PC-3 (cell line): ENCODE results near the gene ABHD14A. TPM values are rescaled to one million over a fixed set of nuclear protein-coding genes. Genes with fewer than 3 reads are reported as not detected.

Experiments used
- ATAC-seq: fragments of 200-7000 bp; cut with Tn5 transposase; 2 replicates; pipeline ENCODE4 v1.9.1; 2020; ENCODE audit warnings: mild to moderate bottlenecking, moderate library complexity
- BruUV-seq: library from RNA; stranded (reverse); fragments of 400-500 nt; replicated peaks from 2 replicates; lab custom pipeline; 2021; lab: Mats Ljungman, UMichigan
- CTCF ChIA-PET: fragments of 300-600 bp; sonication (Branson Sonifier 250); formaldehyde crosslinking; loops from one replicate; lab custom pipeline; 2022; ENCODE audit warnings: antibody characterized with exemption; lab: Charles Lee
- POLR2A ChIA-PET: fragments of 300-600 bp; sonication (Branson Sonifier 250); formaldehyde crosslinking; loops from one replicate; lab custom pipeline; 2022; ENCODE audit warnings: antibody characterized with exemption; ENCODE audit not compliant: unreplicated experiment; lab: Charles Lee
- DNase-seq: peaks from one replicate; pipeline ENCODE4 v3.0.0-alpha.2; 2015
- H2AFZ ChIP-seq: fragments of 300-600 bp; sonication (generic); 2 replicates; pipeline ENCODE4 v1.6.0; 2016; ENCODE audit warnings: antibody characterized with exemption, low read length
- H3F3A ChIP-seq: fragments of 300-600 bp; sonication (generic); one replicate; pipeline ENCODE4 v1.6.0; 2017; ENCODE audit warnings: antibody characterized with exemption, low read length, control low read depth, mild to moderate bottlenecking; ENCODE audit not compliant: unreplicated experiment
- H3K27ac ChIP-seq: fragments of 300-600 bp; sonication (generic); 2 replicates; pipeline ENCODE4 v1.5.1; 2016; ENCODE audit warnings: mild to moderate bottlenecking, low read length
- H3K27me3 ChIP-seq: fragments of 300-600 bp; sonication (generic); 2 replicates; pipeline ENCODE4 v1.6.1; 2016; ENCODE audit warnings: low read length, mixed read lengths
- H3K36me3 ChIP-seq: fragments of 300-600 bp; sonication (generic); 2 replicates; pipeline ENCODE4 v1.6.1; 2016; ENCODE audit warnings: low read depth, mixed run types, low read length, mixed read lengths
- H3K4me1 ChIP-seq: fragments of 300-600 bp; sonication (generic); 2 replicates; pipeline ENCODE4 v1.5.1; 2016; ENCODE audit warnings: low read length; ENCODE audit not compliant: insufficient read depth
- H3K4me2 ChIP-seq: fragments of 300-600 bp; sonication (generic); 2 replicates; pipeline ENCODE4 v1.6.0; 2016; ENCODE audit warnings: low read length
- H3K4me3 ChIP-seq: fragments of 300-600 bp; sonication (generic); 2 replicates; pipeline ENCODE4 v1.5.1; 2016; ENCODE audit warnings: mild to moderate bottlenecking, low read length, mixed read lengths
- H3K79me2 ChIP-seq: fragments of 300-600 bp; sonication (generic); 2 replicates; pipeline ENCODE4 v1.6.1; 2017; ENCODE audit warnings: low read length, mixed read lengths
- H3K9ac ChIP-seq: fragments of 300-600 bp; sonication (generic); 2 replicates; pipeline ENCODE4 v1.6.0; 2016; ENCODE audit warnings: mild to moderate bottlenecking, low read length
- H3K9me2 ChIP-seq: fragments of 300-600 bp; sonication (generic); replicated peaks from 2 replicates; pipeline ENCODE4 v1.6.1; 2016; ENCODE audit warnings: mixed run types, low read length, mixed read lengths
- H3K9me3 ChIP-seq: fragments of 300-600 bp; sonication (generic); 2 replicates; pipeline ENCODE4 v1.6.1; 2016; ENCODE audit warnings: low read length, mixed read lengths
- H4K20me1 ChIP-seq: fragments of 300-600 bp; sonication (generic); 2 replicates; pipeline ENCODE4 v1.6.1; 2016; ENCODE audit warnings: low read length, mixed read lengths
- EZH2 ChIP-seq: fragments of 300-600 bp; sonication (generic); IDR thresholded peaks from one replicate; pipeline ENCODE4 v1.6.1; 2017; ENCODE audit warnings: antibody characterized with exemption, mild to moderate bottlenecking, low read length; ENCODE audit not compliant: unreplicated experiment
- EZH2phosphoT487 ChIP-seq: fragments of 300-600 bp; sonication (generic); IDR thresholded peaks from 2 replicates; pipeline ENCODE4 v1.6.1; 2018; ENCODE audit warnings: mild to moderate bottlenecking, antibody characterized with exemption, low read length, borderline replicate concordance
- intact Hi-C: fragments of 100-400 bp; cut with micrococcal nuclease; formaldehyde crosslinking; loops from 2 replicates; pipeline ENCODE4 v1.9.0; 2023
- total RNA-seq: library from RNA; depleted of rRNA; stranded (reverse); fragments of >200 nt; gene quantifications from 2 replicates; pipeline ENCODE4 v1.2.3, GENCODE V29; 2014
- TF ChIP-seq, protein P1 (sequence below): fragments of 300-600 bp; sonication (generic); conservative IDR thresholded peaks from 2 replicates; pipeline ENCODE4 v1.5.1; 2017; ENCODE audit warnings: antibody characterized with exemption, low read depth, mild to moderate bottlenecking, low read length

ABHD14A gene
- total RNA-seq, 1 experiment from 2014 or later = 23.4 TPM

DNA sequence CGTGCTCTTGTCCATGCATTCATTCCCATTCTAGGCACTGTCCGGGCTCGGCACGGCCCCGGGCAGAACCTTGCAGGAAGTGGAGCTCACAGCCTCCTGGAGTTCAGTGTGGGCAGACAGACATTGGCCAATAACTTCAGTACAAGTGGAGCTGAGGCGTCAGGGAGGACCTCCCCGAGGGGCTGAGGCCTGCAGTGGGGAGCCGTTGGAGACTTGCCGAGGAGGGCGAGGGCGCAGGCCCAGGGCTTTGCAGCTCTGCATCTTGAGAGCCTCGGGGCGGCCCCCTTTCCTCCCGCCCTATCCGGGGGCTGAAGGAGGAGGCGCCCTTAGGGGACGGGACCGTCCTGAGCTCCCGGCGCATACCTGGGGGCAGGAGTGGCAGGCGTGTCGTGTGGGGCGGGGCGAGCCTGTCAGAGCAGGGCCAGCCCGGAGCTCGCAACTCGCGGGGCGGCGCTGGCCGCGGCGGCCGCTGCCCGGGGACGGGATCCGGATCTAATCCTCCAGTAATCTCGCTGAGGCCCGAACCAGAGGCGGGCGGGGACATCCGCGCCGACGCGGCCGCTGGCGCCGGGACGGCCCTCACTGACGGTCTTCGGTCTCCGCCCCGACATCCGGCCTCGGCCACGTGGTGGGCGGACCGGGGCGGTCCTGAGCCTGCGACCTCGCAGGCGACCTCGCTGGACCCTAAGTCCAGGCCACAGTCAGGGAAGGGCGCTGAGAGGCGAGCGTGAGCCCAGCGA is 8.1 kb downstream of the ABHD14A start, which contains the start of gene ACY1:
Gene ACY1, plus strand, starts transcription at position 698 of the 740 bp plus-strand sequence. CDS start 530 bp downstream, outside the sequence.
- peaks cover 26% of the 10 kb centered on the region for H3K79me2 ChIP-seq
- H3K36me3 ChIP-seq = no peaks in the 10 kb centered on the region
- peak within 1 kb of the TSS; percentile 89 for H3K9ac ChIP-seq
- H3K4me2 ChIP-seq = peak within 1 kb of the TSS; percentile 88
- no peaks in the 10 kb centered on the region for H3K27me3 ChIP-seq
- peak within 1 kb of the TSS; percentile 79 for H3K27ac ChIP-seq
- POLR2A ChIA-PET = interaction anchor here (0.5 to 1.3 kb wide), 9 partner anchors 9 to 1815 kb away, joined by 3 to 10 read pairs (median 5); partner anchors contain the start of genes ABHD14B, RPL29 and RRP9
- H2AFZ ChIP-seq = peak within 1 kb of the TSS; percentile 69
- H3K9me2 ChIP-seq = no peaks in the 10 kb centered on the region
- ATAC-seq (peak; percentile 86), DNase-seq (peak; percentile 93)
- H3F3A ChIP-seq = no peaks in the 10 kb centered on the region
- peaks cover 20% of the 10 kb centered on the region for H3K4me1 ChIP-seq
- CTCF ChIA-PET = interaction anchor here (0.5 to 1.9 kb wide), 6 partner anchors 9 to 1646 kb away, joined by 3 to 13 read pairs (median 4); partner anchors contain the start of genes ABHD14B, PCBP4 and RRP9
- TF ChIP-seq EZH2phosphoT487 = no peak
- TF ChIP-seq, protein P1, sequence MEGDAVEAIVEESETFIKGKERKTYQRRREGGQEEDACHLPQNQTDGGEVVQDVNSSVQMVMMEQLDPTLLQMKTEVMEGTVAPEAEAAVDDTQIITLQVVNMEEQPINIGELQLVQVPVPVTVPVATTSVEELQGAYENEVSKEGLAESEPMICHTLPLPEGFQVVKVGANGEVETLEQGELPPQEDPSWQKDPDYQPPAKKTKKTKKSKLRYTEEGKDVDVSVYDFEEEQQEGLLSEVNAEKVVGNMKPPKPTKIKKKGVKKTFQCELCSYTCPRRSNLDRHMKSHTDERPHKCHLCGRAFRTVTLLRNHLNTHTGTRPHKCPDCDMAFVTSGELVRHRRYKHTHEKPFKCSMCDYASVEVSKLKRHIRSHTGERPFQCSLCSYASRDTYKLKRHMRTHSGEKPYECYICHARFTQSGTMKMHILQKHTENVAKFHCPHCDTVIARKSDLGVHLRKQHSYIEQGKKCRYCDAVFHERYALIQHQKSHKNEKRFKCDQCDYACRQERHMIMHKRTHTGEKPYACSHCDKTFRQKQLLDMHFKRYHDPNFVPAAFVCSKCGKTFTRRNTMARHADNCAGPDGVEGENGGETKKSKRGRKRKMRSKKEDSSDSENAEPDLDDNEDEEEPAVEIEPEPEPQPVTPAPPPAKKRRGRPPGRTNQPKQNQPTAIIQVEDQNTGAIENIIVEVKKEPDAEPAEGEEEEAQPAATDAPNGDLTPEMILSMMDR = peak; percentile 27; the same call in 1 of the 2 replicates
- BruUV-seq = no TSS peak
- H4K20me1 ChIP-seq = no peaks in the 10 kb centered on the region
- H3K9me3 ChIP-seq = no peaks in the 10 kb centered on the region
- H3K4me3 ChIP-seq = peak within 1 kb of the TSS; percentile 64
- intact Hi-C loops = loop anchor here (1.0 to 2.0 kb wide), 2 partner anchors 15 to 40 kb away; partner anchors contain the start of gene PARP3

DNA sequence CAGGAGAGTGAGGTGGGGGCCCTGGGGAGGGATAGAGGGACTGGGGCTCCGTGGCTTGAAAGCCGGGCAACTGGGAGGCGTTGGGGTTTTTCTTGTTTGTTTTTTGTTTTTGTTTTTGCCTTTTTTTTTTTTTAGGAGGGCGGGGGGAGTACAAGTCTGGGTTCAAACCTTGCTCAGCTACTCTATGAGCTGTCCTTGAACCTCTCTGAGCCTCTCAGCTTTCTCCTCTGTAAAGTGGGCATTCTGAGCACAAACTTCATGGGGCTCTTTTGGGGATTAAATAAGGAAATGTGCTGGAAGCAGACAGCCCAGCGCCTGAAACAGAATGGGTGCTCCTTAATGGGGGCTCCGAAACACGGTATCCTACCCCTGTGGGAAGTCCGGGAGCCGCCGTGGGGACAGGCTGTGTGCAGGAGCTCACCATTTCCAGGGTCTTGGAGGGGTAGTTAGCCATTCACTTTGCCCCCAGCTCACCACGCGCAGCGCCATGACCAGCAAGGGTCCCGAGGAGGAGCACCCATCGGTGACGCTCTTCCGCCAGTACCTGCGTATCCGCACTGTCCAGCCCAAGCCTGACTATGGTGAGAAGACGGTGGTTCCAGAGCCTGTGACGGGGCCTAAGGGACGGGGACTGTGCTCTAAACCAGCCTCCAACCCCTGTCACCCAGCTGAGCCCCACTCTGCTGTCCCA is 8.9 kb downstream of the ABHD14A start:
- Histone ChIP-seq H3K79me2 (peaks cover 26% of the 10 kb centered on the region), H3F3A (no peaks in the 10 kb centered on the region), H3K36me3 (no peaks in the 10 kb centered on the region), H4K20me1 (no peaks in the 10 kb centered on the region), H3K4me1 (peaks cover 20% of the 10 kb centered on the region), H3K4me2 (peak overlapping the region; percentile 88), H3K9me3 (no peaks in the 10 kb centered on the region), H3K9ac (peak overlapping the region; percentile 89), H2AFZ (peak overlapping the region; percentile 69), H3K27me3 (no peaks in the 10 kb centered on the region), H3K9me2 (no peaks in the 10 kb centered on the region), H3K27ac (peak overlapping the region; percentile 79), H3K4me3 (peak overlapping the region; percentile 64)
- ATAC-seq (no peak), DNase-seq (no peak)
- TSS peak; percentile 93 for BruUV-seq
- CTCF ChIA-PET = interaction anchor here (0.5 to 1.9 kb wide), 4 partner anchors 10 to 42 kb away, joined by 3 to 13 read pairs (median 7); partner anchors contain the start of genes ABHD14B, PCBP4 and RRP9
- POLR2A ChIA-PET = interaction anchor here (0.7 to 1.3 kb wide), 6 partner anchors 9 to 69 kb away, joined by 3 to 10 read pairs (median 4); partner anchors contain the start of genes ABHD14B, RPL29 and RRP9
- intact Hi-C loops = loop anchor here (1.0 to 2.0 kb wide), 2 partner anchors 15 to 41 kb away; partner anchors contain the start of gene PARP3
- TF ChIP-seq EZH2phosphoT487 (no peak), EZH2 (no peak)
- TF ChIP-seq, protein P1 = no peak
